Measurements from ENCODE around the gene PCSK6. TPM values are rescaled to one million over a fixed set of nuclear protein-coding genes. Genes with fewer than 3 reads are reported as not detected.

Gene PCSK6
- total RNA-seq, 1 donor: 6.6 TPM

Other genes with a start within 250 kb of the PCSK6 start
- 22.2 TPM for gene CHSY1, start 237.7 kb downstream of the PCSK6 start, total RNA-seq
- 22.8 TPM for gene SELENOS, start 212.2 kb downstream of the PCSK6 start, total RNA-seq
- gene SNRPA1, start 194.5 kb downstream of the PCSK6 start, total RNA-seq: 76.1 TPM
- gene TM2D3, start 162.7 kb upstream of the PCSK6 start, total RNA-seq: 82.8 TPM
- 16.3 TPM for gene TARS3, start 234.8 kb upstream of the PCSK6 start, total RNA-seq

Data from mononuclear cell (primary cell).